NCI-H1092 treated with DMSO at 0.1 percent for 48 hours (cell line): ENCODE results near the gene SLFN12L.
"Not testable (repeated sequence)": the region's sequence is repeated elsewhere in the genome, so short reads cannot be mapped to it uniquely, and the experiment has no call there.

Experiments
- DNase-seq: peaks from one replicate; lab custom pipeline; 2025; lab: John Stamatoyannopoulos, UW

Gene SLFN12L

DNA sequence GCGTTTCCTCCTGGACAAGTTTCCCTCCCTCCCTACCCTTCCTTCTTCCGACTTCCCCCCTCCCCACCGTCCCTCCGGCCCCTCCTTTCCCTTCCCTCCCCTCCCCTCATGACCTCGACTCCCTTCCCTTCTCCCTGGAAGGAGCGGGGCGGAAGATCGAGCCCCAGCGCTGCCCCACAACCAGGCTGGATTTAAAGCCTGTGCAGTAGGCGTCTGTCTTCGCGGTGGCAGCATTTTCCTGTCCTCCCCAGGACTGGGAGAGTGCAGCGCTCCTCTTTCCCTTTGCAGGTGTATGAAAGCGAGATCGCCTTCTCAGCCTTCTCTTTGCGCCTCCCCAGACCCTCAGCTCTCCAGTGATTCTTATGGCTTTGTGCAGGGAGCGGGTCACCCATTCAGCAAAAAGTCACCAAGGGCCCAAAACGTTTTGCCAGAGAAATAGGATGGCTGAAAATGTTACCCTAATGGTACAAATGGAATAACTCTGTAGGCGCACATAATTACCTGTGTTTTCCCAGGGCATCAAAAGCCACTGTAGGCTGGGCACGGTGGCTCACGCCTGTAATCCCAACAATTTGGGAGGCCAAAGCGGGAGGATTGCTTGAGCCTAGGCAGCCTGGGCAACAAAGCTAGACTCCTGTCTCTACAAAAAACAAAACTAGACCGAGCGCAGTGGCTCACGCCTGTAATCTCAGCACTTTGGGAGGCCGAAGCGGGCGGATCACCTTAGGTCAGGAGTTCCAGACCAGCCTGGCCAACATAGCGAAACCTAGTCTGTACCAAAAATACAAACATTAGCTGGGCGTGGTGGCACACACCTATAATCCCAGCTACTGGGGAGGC, 40.8 kb downstream of the SLFN12L start:
- no peak for DNase-seq

DNA sequence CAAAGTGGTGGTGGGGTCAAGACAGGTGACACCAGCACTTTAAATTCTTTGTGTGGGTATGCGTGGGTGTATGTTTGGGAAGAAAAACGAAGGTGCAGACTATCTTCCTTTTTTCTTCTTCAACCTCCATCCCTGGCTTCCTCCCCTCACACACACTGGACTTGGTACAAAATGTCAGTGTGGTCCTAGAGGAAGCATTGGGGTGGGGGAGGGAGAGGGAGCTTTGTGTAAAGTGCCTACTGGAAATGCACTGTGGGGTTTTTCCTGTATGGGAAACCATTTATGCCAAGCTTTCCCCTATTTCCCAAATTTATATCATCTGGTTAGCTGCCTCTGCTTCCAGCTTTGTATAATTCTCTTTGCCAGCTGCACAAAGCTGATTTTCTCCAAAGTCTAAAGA, 44.4 kb downstream of the SLFN12L start:
- no peak for DNase-seq

DNA sequence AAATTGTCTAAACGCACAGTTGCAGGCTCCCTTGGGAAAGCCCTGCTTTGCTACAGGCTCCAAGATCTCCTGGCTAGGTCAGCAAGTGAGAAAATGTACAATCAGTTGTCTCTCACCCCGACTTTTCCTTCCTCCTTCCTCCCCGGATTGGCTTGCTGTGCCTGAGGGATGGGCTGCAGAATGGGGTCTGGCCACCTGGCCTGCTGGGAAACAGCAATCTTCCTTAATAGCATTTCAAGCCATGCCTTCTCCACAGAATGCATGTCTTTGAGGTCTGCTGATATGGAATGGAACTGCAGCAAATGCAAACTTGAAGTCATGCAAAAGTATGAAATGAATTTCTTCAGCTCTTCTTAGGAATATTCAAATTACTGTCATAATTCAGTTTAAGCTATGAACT, 46.1 kb downstream of the SLFN12L start:
- DNase-seq: no peak

DNA sequence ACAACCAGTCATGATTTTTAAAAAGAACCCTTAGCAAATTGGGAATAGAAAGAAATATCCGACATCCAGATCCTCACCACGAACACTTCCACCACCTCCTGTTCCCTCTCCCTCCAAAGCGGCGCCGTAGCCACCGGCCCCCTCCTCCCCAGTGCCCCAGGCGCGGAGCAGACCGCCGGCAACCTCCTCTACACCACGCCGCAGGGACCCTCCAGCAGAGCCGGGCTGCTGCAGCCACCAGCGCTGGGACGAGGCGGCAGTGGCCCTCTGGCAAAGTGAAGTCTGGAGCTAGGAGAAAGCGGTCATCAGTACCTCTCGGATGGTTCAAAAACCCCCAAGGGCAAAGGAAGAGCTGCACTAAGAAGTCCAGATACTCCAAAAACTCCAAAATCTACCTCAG, 47.5 kb downstream of the SLFN12L start:
- DNase-seq: no peak

DNA sequence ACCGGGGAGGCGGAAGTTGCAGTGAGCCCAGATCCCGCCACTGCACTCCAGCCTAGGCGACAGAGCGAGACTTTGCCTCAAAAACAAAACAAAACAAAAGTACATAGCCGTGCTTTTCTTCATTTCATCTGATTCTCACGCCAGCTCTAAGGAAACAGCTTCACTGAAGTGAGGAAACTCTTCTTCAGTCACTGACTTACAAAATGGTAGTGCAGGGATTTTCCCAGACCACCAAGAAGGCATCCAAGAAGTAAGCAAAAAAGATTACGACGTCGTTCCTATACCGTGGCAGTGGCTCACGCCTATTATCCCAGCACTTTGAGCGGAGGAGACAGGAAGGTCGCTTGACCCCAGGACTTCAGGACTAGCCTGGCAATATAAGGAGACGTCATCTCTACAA, 48.5 kb downstream of the SLFN12L start:
- DNase-seq: no peak

DNA sequence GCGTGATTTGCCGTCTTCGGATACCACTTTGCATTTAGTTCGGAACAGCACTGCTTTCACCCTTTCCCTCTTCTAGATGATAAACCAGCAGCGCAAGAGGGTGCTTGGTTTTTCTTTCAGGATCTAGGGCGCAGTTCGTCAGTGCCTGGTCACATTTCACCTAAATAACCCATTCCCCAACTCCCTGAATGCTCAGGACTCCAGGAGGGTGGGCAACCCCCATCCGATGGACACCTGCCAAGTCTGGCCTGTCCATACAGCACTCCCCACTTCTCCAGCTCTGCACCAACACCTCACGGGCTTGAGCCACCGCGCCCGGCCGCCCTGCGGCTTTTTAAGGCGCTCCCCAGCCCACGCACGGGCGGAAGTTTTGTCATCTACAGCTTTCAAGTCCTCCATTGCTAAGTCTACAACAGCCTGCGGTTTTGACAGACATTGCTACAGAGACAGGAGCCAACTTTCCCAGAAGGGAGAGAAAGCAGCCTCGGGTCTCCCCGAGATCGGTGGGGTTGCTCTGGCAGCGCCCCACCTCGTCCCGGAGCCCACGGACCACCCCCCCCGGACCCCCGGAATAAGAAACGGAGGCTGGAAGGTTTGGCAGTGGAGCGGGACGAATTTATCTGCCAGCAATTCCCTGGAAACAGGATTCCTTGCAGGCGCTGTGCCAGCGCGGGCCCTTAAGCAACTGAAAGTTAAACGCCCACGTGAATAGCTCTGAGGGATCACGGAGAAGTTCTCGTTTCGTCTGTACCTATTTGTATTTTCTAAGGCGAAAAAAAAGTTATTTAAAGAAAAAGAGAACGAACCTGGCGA, 50.4 kb downstream of the SLFN12L start:
- DNase-seq: no peak

DNA sequence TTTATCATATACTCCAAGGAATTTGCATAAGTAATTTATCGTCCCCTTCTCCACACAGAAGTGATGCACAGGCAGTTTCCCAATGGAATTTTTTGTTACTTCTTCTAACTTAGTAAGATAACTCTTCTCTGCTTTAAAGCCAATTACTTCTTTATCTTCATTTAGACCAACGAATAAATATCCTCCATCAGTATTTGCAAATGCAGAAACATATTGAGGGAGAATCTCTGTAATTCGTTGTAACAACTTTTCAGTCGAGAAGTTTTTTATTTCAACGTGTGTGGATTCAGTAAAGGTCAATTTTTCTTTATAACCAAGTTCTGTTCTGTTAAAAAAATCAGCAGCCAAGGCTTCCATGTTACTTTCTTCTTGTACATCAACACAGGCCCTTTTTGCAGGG, 58.2 kb downstream of the SLFN12L start:
- DNase-seq: no peak

DNA sequence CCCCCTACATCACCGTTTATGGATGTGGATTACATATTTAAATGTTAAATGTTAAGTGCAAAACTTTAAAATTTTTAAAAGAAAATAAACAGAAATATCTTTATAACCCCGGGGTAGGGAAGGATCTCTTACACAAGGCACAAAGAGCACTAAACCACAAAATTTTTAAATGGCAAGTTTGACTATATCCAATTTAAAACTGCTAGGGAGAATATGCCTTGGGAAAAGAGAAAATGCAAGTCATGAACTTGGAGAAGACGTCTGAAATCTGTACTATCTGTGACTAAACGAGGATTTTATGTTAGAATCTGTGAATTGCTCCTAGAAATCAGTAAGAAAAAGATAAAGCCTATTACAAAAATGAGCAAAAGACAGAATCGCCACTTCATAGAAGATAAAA, 60.2 kb downstream of the SLFN12L start:
- no peak for DNase-seq

DNA sequence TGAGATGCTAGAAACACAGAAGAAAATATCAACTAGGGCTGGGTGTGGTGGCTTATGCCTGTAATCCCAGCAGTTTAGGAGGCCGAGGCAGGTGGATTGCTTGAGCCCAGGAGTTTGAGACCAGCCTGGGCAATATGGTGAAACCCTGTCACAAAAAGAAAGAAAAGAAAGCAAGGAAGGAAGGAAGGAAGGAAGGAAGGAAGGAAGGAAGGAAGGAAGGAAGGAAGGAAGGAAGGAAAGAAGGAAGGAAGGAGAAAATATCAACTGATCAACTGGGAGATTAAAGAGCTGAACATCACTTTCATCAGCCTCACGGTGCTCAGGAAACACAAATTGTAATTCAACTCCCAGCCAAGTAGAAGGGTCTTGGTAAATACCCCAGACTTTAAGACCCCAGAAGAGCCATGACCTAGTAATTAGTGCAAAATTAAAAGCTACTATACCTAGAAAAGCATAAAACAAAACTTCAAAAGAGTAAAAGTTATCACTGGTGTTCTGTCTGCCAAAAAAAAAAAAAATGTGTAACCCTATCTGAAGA, 61.1 kb downstream of the SLFN12L start:
- DNase-seq: no peak

DNA sequence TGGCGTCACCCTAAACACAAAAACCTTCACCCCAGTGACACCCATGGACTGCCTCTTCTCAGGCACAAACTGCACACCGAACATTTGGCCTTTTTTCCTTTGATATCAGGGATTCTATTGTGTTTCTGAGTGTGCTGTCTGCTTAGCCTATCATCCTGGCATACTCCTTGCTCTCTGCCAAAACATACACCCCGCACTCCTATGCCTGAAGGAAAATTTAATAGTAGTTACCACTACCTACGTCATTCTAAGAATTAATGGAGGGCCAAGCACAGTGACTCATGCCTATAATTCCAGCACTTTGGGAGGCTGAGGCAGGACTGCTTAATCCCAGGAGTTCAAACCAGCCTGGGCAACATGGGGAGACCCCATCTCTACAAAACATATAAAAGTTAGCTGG, 69.0 kb downstream of the SLFN12L start:
- no peak for DNase-seq

DNA sequence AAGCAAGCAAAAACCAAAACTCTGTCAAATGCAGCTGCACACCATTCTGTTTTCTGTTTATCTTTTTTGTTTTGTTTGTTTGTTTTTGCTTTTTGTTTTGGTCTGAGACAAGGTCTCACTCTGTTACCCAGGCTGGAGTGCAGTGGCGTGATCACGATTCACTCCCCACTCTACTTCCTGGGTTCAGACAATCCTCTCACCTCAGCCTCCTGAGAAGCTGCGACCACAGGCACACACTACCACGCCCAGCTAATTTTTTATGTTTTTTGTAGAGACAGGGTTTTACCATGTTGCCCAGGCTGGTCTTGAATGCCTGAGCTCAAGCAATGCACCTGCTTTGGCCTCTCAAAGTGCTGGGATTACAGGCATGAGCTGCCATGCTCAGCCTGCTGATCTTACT, 69.7 kb downstream of the SLFN12L start:
- no peak for DNase-seq

DNA sequence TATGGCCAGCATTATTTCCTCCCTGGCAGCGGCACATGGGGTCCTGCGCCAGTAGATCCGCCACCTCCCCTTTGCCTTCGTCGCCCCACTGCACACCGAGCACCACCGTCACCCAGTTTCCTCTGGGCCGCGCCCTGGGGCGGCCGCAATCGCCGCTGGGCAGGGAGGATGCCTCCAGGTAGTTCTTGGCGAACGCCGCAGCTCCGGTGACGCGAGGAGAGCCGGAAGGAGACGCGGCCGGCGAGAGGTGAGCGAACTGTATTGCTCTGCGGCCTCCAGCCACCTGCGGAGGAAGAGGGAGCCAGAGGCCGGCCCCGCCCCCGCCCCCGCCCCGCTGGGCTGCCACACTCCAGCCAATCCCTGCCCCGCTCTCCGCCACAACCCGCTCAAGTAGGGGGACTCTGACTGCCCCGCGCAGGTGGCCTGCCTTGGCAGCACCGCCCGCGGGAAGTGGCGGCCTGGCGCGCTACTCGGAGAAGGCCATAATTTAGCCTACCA, 77.1 kb downstream of the SLFN12L start:
- DNase-seq: peak; percentile 43

DNA sequence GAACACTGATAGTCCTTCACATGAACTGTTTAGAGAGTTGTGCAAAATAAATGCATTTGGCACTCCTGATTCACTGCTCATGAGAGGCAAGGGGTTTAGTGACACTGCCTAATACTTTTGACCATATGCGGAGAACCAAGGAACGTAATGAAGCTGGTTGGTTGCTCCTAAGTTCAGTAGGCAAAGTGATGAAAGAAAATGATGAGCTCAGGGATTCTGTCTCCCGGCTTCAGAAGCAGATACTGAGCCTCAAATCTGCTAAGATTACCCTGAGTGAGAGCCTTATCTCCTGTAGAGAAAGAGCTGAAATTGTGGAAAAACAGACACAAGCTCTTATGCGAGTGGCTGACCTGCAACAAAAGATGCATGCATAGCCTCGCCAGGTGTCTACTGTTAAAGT, 83.4 kb downstream of the SLFN12L start:
- DNase-seq: not testable (repeated sequence)

DNA sequence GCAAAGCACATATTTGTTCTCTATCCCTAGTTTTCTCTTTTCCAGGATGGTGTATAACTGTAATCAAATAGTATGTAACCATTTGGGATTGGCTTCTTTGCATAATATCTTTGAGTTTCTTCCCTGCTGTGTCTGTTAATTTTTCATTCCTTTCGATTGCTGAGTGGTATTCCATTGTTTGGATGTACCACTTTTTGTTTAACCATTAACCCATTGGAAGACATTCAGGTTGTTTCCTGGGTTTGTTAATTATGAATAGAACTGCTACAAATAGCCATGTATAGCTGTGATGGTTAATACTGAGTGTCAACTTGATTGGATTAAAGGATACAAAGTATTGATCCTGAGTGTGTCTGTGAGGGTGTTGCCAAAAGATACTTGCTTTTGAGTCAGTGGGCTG, 84.3 kb downstream of the SLFN12L start:
- no peak for DNase-seq

DNA sequence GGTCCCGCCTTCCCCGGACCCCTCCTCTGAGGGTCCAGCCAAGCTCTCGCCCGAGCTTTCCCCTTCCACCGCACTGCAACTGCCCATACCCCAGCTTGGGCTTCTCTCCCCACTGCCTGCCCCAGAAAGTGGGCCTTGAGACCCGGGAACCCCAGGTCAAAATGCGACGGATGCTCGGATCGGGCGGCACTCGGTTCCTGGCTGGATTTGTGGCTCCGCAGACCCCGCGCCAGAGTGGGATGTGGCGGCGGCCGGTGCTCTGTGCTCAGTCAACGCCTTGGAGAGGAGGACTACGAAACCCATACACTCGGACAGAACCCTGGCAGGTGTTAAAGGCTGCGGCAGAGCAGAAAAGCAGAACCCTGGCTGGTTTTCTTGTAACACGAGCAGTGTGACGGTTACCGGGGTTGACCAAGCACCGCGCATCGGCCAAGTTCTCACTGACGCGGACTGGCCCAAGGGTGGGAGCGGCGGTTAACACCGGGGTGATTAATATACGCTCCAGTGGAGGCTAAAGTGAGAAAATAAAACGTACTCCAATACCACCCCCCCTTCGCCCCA, 88.0 kb downstream of the SLFN12L start:
- DNase-seq: no peak

DNA sequence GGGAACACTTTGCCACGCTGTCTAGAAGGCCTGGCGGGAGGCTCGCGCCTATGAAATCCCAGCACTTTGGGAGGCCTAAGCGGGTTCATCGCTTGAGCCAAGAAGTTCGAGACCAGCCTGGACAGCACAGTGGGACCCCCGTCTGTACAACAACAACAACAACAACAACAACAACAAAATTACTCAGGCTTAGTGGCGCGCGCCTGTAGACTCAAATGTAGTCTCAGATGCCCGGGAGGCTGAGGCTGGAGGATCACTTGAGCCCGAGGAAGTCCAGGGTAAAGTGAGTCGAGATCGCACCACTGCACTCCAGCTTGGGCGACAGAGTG, 88.6 kb downstream of the SLFN12L start:
- DNase-seq: no peak

DNA sequence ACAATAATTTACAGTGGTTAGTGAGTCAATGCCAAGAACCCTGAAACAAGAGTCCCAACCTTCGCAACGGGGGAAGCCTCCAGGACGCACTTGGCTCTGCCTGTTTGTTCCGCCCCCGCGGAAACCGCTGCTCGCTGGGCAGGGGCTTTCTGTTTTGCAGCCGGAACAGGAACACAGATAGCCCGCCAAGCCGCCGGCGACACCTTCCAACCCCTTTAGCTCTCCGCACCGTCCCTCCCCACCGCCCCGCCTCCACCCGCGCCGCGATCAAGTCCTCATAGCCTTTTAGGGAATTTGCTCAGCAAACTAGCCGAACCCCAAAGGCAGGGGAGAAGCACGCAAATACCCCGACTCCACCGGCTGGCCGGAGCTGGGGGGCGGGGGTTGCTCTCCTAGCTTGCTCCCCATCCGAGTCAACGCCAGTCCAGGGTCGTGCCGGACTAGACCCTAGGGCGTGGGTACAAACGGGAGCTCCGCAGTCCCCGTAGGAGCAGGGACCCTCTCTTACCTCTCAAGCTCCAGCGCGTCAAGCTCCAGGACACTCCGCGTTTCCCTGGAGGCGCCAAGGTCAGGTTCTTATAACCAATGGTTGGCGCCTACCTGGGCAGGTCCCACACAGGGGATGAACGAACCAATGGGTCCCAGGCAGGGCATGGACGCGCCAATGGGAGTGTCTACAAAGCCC, 89.1 kb downstream of the SLFN12L start, which contains the start of gene SLFN13:
Gene SLFN13, minus strand, starts transcription at position 553 of the 685 bp plus-strand sequence. CDS start 3,086 bp downstream, outside the sequence.
- peak; percentile 10 for DNase-seq

DNA sequence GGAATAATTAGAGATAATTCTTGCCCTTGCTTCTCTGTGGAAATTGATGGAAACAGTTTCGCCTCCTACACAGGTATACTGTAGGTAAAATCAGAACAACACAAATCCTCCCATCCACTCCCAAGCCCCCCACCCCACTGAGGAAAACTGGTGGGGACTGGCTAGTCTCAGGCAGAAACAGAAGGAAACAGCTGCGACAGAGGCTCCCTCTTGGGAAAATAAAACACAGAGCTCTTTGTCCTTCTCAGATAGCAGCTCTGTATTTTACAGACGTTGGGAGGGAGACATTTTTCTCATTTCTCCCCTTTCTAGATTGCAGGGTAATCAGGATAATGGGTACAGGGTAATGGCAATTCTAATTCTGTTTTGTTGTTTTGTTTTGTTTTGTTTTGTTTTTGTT, 90.0 kb downstream of the SLFN12L start:
- no peak for DNase-seq

DNA sequence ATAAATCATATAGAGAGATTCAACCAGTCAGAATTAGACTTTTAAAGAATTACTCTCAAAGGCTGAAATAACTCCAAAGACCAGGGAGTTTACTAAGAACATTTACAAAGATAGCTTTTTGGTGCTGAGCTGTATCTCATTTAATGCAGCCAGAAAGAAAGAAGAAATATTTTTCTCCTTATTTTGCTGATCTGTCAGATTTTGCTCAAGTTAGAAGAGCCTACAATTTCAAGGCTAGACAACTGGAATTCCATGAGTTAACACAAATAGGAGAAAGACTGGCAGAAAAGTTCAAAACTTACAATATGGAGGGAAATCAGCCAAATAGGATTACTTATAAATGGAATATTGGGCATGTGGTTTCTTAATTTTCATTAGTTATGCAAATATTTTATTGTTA, 99.0 kb downstream of the SLFN12L start:
- DNase-seq: no peak

DNA sequence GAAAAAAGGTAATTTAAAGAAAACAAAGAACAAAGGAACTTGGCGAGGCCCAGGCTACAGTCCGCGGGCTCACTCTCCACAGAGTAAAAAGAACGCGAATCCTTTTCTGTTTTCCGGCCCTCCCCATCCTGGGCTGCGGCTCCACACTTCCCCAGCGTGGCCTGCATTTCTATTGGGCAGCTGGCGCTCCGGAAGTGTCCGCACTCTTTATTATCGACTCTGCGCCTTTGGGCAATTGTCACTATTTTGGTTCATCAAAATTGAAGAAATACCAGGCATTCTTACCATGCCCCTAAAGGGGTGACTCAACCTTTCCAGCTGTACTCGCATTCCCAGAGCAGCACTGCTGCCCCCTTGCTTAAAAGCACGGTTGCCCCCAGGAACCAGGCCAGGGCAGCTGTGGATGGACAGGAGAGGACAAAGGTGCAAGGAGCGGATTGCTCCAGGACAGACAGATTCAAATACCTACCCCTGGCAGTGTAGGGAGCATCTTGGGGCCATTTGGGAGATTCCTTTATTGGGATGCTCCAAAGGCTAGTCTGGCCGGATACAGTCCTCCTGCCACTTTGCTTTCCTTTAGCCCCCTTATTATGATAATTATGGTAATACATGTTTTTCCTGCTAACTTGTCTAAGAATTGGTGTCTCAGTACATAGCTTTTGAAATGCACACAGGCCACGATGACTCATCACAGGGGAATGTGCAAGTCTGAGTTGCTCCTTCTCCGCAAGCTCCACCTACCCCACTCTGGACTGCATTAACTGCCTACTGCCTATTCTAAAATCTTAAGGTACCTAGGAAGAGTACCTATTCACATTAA, 104.2 kb downstream of the SLFN12L start:
- no peak for DNase-seq
